HFFc6 (cell line): ENCODE results near the gene BMP10. TPM values are rescaled to one million over a fixed set of nuclear protein-coding genes. Genes with fewer than 3 reads are reported as not detected.

Experiments
- DNase-seq: peaks from one replicate; pipeline ENCODE4 v3.0.0-alpha.2; 2018
- H3K27ac Mint-ChIP-seq: 2 replicates; pipeline ENCODE4 v1.8.0; 2020; ENCODE audit warnings: mild to moderate bottlenecking, mixed read lengths
- H3K27me3 Mint-ChIP-seq: 2 replicates; pipeline ENCODE4 v1.8.0; 2021; ENCODE audit warnings: mild to moderate bottlenecking, moderate library complexity, mixed read lengths; ENCODE audit not compliant: insufficient read depth
- H3K36me3 Mint-ChIP-seq: 2 replicates; pipeline ENCODE4 v1.8.0; 2021; ENCODE audit warnings: low read depth, mixed read lengths
- H3K4me1 Mint-ChIP-seq: 2 replicates; pipeline ENCODE4 v1.8.0; 2020; ENCODE audit warnings: low read depth, mixed read lengths
- H3K4me3 Mint-ChIP-seq: 2 replicates; pipeline ENCODE4 v1.8.0; 2020; ENCODE audit warnings: mild to moderate bottlenecking, moderate library complexity, mixed read lengths
- H3K9me3 Mint-ChIP-seq: 2 replicates; pipeline ENCODE4 v1.8.0; 2020; ENCODE audit warnings: mild to moderate bottlenecking, mixed read lengths
- CTCF ChIP-seq: fragments of 200-600 bp; sonication (generic); IDR thresholded peaks from 2 replicates; pipeline ENCODE4 v1.5.0; 2021; ENCODE audit warnings: antibody characterized with exemption, mild to moderate bottlenecking
- total RNA-seq, 6 experiments: library from RNA; stranded (reverse); fragmentation: NEBNext Ultra II Directional; extraction: Animal tissue kit (Norgen Biotek cat#: 25700); gene quantifications; 2 replicates in 1 of 6; 3 replicates in 5 of 6; pipeline ENCODE4 v1.2.3, GENCODE V29; 2021

Gene BMP10
- total RNA-seq, 6 experiments from 2014 or later = not detected

GRCh38 chr2:68879296-68879695 is 8.1 kb upstream of the BMP10 start:
- Mint-ChIP-seq H3K4me1 (peaks cover 21% of the 10 kb centered on the region; the same call in 1 of the 2 replicates), H3K27ac (no peak overlapping the region), H3K9me3 (no peaks in the 10 kb centered on the region; the same call in 1 of the 2 replicates), H3K4me3 (peak overlapping the region; percentile 38; the same call in 1 of the 2 replicates), H3K36me3 (no peaks in the 10 kb centered on the region), H3K27me3 (peaks cover 16% of the 10 kb centered on the region)
- DNase-seq = no peak
- TF ChIP-seq CTCF = no peak

- Mint-ChIP-seq H3K27ac (no peak overlapping the region), H3K4me1 (peaks cover 21% of the 10 kb centered on the region; the same call in 1 of the 2 replicates), H3K36me3 (no peaks in the 10 kb centered on the region), H3K4me3 (no peak overlapping the region), H3K9me3 (no peaks in the 10 kb centered on the region; the same call in 1 of the 2 replicates), H3K27me3 (peaks cover 16% of the 10 kb centered on the region)
- TF ChIP-seq CTCF = no peak
- DNase-seq = no peak
Measured at GRCh38 chr2:68878753-68879152, 7.6 kb upstream of the BMP10 start.

- Mint-ChIP-seq H3K4me3 (no peak overlapping the region), H3K4me1 (peaks cover 21% of the 10 kb centered on the region; the same call in 1 of the 2 replicates), H3K27ac (no peak overlapping the region), H3K9me3 (no peaks in the 10 kb centered on the region; the same call in 1 of the 2 replicates), H3K27me3 (peaks cover 16% of the 10 kb centered on the region), H3K36me3 (no peaks in the 10 kb centered on the region)
- no peak for DNase-seq
- no peak for TF ChIP-seq CTCF
Measured at GRCh38 chr2:68878071-68878711, 7.0 kb upstream of the BMP10 start.

GRCh38 chr2:68877079-68877772 is 6.0 kb upstream of the BMP10 start:
- Mint-ChIP-seq H3K9me3 (no peaks in the 10 kb centered on the region; the same call in 1 of the 2 replicates), H3K27ac (no peak overlapping the region), H3K27me3 (peaks cover 11% of the 10 kb centered on the region), H3K36me3 (no peaks in the 10 kb centered on the region), H3K4me1 (peaks cover 21% of the 10 kb centered on the region; the same call in 1 of the 2 replicates), H3K4me3 (no peak overlapping the region)
- DNase-seq = no peak
- no peak for TF ChIP-seq CTCF

- Mint-ChIP-seq H3K36me3 (no peaks in the 10 kb centered on the region), H3K4me1 (no peaks in the 10 kb centered on the region; the same call in 1 of the 2 replicates), H3K27me3 (peaks cover 15% of the 10 kb centered on the region), H3K4me3 (no peak overlapping the region), H3K27ac (no peak overlapping the region), H3K9me3 (no peaks in the 10 kb centered on the region)
- no peak for DNase-seq
- TF ChIP-seq CTCF = no peak
Measured at GRCh38 chr2:68870215-68870614, 982 bp downstream of the BMP10 start.
